TTC549 (cell line): Measurements from ENCODE around the gene PCYT2.
"Not testable (repeated sequence)": the region's sequence is repeated elsewhere in the genome, so short reads cannot be mapped to it uniquely, and the experiment has no call there.

Experiments
- FAIRE-seq: peaks from 2 replicates; lab custom pipeline; 2012; peaks lifted over from hg19 to GRCh38; lab: Jason Lieb, UNC

The PCYT2 gene

DNA sequence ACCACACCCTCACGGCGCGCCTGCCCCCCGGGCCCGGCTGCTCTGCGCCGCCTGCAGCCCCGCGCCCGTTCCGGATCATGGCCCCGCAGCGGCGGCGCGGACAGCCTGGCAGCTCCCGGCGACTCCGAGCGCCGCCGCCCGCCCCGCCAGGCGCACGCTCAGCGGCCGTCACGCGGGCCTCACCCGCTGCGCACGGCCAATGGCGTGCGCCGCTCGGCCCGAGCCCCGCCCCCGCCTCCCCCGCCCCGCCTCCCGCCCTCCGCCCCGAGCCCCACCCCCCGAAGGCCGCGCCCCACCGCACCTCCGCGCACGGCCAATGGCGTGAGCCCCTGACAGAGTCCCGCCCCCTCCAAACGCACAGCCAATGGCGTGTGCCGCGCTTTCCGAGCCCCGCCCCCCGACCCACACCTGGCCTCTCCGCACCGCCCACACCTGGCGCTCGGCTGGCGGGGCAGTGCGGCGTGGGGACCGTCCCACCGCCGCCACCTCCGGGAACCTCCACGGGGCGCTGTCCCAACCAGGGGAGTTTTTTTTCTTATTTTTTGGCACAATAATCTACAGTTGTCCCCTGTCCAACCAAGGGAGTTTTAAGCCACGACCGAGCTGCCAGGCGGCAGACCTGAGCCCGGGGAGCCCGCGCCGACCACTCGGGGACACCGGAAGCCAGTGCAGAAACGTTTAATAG, at the start of gene PCYT2:
TSS of gene PCYT2 (minus strand) at position 123 of the 685 bp plus-strand sequence. CDS start at position 79, 44 bp downstream.
- FAIRE-seq = no peak

- no peak for FAIRE-seq
Measured at GRCh38 chr17:81960130-81960958, 49.1 kb upstream of the PCYT2 start.

- FAIRE-seq = no peak
Measured at GRCh38 chr17:81959362-81960129, 48.3 kb upstream of the PCYT2 start.

GRCh38 chr17:81958633-81959342, 47.6 kb upstream of the PCYT2 start:
- FAIRE-seq = no peak

GRCh38 chr17:81957691-81958432, 46.7 kb upstream of the PCYT2 start:
- no peak for FAIRE-seq

- no peak for FAIRE-seq
Measured at GRCh38 chr17:81956607-81957589, 45.7 kb upstream of the PCYT2 start.

DNA sequence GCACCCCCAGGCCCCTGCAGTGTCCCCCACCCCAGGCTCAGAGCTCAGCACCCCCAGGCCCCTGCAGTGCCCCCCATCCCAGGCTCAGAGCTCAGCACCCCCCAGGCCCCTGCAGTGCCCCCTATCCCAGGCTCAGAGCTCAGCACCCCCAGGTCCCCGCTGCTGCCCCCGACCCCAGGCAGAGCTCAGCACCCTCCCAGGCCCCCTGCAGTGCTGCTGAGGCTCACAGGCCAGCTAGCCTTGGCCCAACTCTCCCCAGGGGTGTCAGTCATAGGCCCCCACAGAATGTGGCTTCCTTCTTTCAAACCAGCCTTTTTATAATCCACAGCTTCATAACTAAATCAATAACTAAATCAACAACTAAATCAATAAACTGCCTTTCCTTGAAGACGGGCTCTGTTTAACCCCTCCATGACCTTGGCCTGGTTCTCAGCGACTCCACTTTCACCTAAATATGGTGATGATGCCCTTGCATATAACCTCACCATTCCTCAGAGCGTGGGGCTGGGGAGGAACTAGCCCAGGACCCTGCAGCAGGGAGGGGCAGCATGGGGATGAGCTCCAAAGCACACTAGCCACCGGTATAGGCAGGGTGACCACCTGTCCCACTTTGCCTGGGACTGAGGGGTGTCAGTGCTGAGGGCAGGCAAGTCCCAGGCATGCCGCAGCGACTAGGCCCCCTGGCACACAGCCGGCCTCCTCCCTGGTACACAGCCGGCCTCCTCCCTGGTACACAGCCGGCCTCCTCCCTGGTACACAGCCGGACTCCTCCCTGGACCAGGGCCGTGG, 44.8 kb upstream of the PCYT2 start:
- no peak for FAIRE-seq

- no peak for FAIRE-seq
Measured at GRCh38 chr17:81955058-81955681, 44.0 kb upstream of the PCYT2 start.

DNA sequence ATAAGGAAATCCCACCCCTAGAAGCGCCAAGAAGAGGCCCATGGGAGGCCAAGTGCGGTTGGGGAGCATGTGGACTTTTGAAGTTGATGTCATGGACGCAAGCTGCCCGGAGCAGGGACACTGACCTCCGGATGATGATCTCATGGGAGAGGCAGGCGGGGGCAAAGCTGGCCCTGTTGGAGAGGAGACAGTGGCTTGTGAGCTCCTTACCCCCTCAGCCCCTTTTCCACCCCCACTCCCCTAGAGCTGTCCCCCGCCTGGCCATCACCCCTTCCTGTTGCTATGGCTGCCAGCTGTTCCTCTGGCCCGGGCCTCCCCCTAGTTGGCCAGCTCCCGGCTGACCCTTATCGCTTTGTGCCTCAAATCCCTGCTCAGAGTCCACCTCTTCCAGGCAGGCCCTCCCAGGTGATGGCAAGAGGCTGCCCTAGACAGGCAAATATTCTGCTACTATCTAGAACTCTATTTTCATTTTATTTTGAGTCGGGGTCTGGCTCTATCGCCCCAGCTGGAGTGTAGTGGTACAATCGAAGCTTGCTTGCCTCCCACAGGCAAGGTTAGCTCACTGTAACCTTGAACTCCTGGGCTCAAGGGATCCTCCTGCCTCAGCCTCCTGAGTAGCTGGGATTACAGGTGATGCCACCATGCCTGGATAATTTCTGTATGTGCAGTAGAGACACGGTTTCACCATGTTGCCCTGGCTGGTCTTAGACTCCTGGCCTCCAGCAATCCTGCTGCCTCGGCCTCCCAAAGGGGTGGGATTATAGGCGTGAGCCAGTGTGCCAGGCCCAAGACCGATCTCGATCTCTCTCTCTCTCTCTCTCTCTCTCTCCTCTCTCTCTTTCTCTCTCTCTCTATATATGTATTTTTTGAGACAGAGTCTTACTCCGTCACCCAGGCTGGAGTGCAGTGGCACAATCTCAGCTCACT, 43.2 kb upstream of the PCYT2 start:
- no peak for FAIRE-seq

- not testable (repeated sequence) for FAIRE-seq
Measured at GRCh38 chr17:81953443-81953842, 42.2 kb upstream of the PCYT2 start.

DNA sequence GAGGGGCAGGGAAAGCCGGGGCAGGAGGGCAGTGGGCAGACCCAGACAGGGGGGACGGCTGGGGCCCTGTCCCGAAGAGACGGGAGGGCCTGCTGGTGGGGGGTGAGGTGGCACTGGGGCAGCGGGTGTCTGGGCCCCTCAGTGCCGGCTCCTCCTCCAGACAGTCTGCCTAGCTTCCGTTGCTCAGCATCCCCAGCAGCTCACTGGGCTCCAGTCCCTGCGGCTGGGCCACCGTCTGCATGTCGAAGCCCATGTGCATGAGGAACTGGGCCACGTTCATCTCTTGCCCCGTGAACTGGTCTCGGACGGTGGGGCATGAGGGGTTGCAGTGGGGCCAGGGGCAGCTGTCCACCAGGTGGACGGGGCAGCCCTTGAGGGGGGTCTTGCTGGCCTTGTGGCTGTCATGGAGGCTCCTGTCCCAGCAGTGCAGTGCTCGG, 41.6 kb upstream of the PCYT2 start:
- FAIRE-seq = no peak

DNA sequence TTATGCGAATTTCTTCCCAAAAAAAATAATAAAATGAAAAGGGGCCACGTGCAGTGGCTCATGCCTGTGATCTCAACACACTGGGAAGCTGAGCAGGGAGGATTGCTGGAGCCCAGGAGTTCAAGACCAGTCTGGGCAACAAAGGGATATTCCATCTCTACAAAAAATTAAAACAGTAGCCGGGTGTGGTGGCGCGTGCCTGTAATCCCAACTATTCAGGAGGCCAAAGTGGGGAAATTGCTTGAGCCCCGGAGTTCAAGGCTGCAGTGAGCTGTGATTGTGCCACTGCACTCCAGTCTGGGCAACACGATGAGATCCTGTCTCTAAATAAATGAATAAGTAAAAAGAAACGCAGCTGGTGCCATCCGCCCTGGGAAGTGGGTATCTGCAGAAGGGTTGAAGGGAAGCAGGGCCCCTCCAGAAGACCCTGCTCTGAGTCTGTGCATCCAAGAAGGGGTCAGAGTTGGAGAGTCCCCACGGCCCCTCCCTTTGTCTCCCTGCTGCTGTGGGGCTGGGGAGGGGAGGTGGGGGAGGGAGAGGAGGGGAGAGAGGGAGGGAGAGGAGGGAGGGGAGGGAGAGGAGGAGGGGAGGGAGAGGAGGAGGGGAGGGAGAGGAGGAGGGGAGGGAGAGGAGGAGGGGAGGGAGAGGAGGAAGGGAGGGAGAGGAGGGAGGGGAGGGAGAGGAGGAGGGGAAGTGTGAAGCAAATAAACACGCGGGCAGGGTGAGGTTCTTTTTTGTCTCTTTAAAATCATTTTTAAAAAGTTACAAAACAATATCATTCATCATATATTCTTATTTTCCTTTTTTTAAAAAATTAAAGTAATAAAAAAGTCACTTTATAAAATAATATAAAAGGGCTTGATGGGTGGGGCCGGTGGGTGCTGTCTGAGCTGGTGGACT, 40.8 kb upstream of the PCYT2 start:
- FAIRE-seq = no peak

DNA sequence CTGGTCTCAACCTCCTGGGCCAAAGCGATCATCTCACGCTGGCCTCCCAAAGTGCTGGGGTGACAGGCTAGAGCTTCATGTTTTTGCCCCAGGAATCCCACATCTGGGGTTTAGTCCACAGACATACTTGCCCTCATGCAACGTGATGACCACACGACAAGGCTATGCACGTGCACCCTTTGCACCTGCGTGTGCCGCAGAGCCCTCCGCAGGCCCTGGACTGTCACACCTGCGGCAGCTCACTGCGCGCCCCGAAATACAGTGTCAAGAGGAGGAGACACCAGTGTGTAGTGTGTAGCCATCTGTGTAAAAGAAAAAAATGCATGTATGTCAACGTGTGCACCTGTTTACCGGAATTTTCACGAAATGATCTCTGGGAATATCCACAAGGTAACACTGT, 39.3 kb upstream of the PCYT2 start:
- no peak for FAIRE-seq

DNA sequence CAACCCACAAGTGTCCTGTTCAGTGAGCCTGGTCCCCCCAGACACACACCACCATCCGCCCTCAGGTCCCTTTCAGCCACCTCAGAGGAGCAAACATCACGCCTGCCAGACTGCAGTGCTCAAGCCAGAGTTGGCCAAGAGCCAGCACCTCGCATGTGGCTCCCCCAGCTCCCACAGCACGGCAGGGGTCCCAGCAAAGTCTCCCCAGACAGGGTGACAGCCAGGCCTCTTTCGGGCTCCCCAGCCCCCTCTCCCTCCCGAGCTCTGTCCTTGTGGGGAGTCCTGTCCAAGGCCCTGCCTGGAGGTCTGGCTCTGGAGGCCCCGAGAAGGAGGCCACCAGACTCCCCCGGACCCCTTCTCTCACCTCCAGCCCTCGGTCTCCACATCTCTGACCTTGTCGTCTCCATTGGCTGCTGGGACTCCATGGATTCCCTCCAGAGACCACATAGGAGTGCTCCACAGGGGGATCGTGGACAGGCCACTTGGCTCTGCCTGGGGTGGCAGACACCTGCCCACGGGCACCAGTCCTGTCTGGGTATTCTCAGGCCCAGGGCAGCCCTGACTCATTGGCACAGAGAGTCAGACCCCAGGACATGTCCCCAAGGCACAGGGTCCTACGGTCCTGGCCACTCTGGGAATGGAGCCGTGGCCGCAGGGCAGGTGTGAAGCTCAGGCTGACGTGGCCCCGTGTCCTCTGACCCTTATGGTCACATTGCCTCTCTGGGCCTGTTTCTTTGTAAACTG, 37.6 kb upstream of the PCYT2 start:
- FAIRE-seq = no peak

GRCh38 chr17:81947189-81947588, 36.0 kb upstream of the PCYT2 start, which contains the start of gene MYADML2:
Gene MYADML2 (minus strand): TSS chr17:81947233. CDS start chr17:81941741, 5,492 bp downstream.
- no peak for FAIRE-seq

DNA sequence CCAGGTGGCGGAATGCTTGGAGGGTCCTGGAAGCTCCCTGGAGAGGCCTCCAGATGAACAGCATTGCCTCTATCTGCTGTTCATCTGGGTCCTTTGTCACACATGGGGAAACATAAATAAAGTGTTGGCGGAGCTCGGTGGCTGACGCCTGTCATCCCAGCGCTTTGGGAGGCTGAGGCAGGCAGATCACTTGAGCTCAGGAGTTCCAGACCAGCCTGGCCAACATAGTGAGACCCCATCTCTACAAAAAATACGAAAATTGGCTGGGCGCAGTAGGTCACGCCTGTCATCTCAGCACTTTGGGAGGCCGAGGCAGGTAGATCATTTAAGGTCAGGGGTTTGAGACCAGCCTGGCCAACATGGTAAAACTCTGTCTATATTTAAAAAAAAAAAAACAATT, 33.7 kb upstream of the PCYT2 start:
- no peak for FAIRE-seq
